WERI-Rb-1 (cell line): ENCODE results near the gene PRMT2.

Experiments used
- DNase-seq: peaks from one replicate; pipeline ENCODE4 v3.0.0-alpha.2; 2020
- H3K27ac ChIP-seq: fragments of 250-450 bp; sonication (Bioruptor Pico); 2 replicates; pipeline ENCODE4 v1.5.1; 2020; ENCODE audit warnings: mild to moderate bottlenecking, moderate library complexity
- H3K27me3 ChIP-seq: fragments of 250-450 bp; sonication (Bioruptor Pico); 2 replicates; pipeline ENCODE4 v1.5.1; 2021; ENCODE audit warnings: mild to moderate bottlenecking, low read depth, moderate library complexity; ENCODE audit not compliant: insufficient read depth, severe bottlenecking
- H3K36me3 ChIP-seq: fragments of 250-450 bp; sonication (Bioruptor Pico); 2 replicates; pipeline ENCODE4 v1.5.1; 2020; ENCODE audit warnings: mild to moderate bottlenecking, moderate library complexity
- H3K4me3 ChIP-seq: 2 replicates; pipeline ENCODE4 v1.5.1; 2011; ENCODE audit warnings: low read depth, mild to moderate bottlenecking, control low read depth, low read length
- H3K9me3 ChIP-seq: fragments of 250-450 bp; sonication (Bioruptor Pico); 2 replicates; pipeline ENCODE4 v1.5.1; 2021; ENCODE audit warnings: mild to moderate bottlenecking, moderate library complexity; ENCODE audit not compliant: severe bottlenecking
- CTCF ChIP-seq: IDR thresholded peaks from 2 replicates; pipeline ENCODE4 v1.5.1; 2011; ENCODE audit warnings: low read depth, mild to moderate bottlenecking, control low read depth, inconsistent platforms, low read length

Gene PRMT2

DNA sequence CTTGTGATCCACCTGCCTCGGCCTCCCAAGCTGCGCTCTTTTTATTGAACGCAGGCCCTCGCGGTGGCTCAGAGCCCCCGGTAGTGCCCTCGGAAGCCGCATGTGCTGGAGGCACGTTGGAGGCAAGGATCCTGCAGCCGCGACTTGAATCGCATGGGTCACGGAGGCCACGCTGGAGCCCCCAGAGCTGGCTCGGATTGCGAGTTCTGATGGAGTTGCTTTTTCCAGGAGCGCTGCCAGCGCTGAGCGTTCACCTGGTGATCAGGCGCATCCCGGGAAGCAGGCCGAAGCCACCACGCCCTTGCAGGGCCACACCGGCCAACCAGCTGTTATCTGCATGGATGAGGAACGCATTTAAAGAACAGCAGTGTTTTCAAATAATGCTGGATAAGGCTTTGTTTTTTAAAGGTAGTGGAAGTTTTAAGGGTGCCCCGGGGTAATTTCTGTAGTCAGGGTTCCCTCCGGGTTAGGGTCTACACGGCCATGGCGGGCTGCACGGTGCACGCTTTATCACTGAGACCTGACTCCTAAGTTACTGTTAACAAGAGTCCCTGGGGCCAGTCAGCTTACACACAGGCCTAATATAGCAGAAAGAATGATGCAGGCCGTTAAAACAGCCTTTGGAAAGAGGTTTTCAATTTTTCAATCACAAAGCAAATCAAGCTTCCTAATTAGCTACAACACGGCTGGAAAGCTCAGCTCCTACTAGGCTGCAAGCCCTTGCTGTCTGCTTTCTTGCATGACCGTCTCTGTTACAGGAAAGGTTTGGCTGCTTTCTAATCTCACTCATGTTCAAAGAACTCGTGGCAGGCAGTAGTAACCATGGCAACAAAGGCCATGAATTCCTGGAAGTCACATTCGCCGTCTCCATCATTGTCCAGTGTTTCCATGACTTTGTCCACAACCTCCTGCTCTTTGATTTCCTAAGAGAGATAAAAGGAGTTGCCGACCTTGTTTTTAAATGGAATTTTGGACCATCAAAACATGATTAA lies 36.6 kb upstream of the PRMT2 start:
- DNase-seq = no peak
- no peak for TF ChIP-seq CTCF
- Histone ChIP-seq H3K27ac (no peak overlapping the region), H3K36me3 (no peaks in the 10 kb centered on the region), H3K9me3 (peaks cover 21% of the 10 kb centered on the region), H3K4me3 (no peak overlapping the region), H3K27me3 (no peaks in the 10 kb centered on the region)

DNA sequence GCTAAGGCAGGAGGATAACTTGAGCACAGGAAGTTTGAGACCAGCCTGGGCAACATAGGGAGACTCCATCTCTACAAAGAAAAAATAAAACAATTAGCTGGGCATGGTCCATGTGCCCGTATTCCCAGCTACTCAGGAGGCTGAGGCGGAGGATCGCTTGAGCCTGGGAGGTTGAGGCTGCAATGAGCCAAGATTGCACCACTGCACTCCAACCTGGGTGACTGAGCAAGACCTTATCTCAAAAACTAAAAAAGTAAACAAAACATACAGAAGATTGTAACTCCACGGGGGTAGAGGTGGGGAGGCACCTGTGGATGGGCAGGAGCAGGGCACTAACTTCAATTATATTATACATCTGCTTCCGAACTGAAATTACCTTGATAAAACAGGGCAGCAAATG lies 35.2 kb upstream of the PRMT2 start:
- no peak for TF ChIP-seq CTCF
- no peaks in the 10 kb centered on the region for H3K36me3 ChIP-seq
- H3K27ac ChIP-seq = no peak overlapping the region
- H3K4me3 ChIP-seq = no peak overlapping the region
- no peaks in the 10 kb centered on the region for H3K27me3 ChIP-seq
- H3K9me3 ChIP-seq = peaks cover 6% of the 10 kb centered on the region
- no peak for DNase-seq

DNA sequence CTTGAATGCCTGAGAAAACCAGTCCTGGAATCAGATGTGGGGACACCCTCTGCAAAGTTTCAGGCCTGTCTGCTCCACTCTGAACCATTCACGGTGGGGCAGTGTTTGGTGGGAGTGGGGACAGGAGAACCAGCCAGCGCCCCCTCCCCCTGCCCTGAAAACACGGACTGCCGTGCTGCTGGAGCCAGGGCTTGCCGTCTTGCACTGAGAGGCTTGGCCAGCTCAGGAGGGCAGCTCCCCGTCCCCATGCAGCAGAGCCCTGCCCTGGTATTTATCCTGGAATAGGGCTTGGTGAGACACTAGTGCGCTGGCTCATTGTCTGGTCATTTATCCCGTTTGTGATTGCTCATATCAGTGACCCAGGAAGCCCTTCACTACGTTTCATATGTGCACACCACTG lies 34.5 kb upstream of the PRMT2 start:
- Histone ChIP-seq H3K27me3 (no peaks in the 10 kb centered on the region), H3K9me3 (peaks cover 3% of the 10 kb centered on the region), H3K36me3 (no peaks in the 10 kb centered on the region), H3K4me3 (no peak overlapping the region), H3K27ac (no peak overlapping the region)
- no peak for TF ChIP-seq CTCF
- DNase-seq = no peak

- no peak for DNase-seq
- Histone ChIP-seq H3K27me3 (no peaks in the 10 kb centered on the region), H3K27ac (no peak overlapping the region), H3K9me3 (no peaks in the 10 kb centered on the region), H3K36me3 (no peaks in the 10 kb centered on the region), H3K4me3 (no peak overlapping the region)
- TF ChIP-seq CTCF = no peak
These were observed 32.2 kb upstream of the PRMT2 start for GRCh38 chr21:46603228-46603627.

- no peak for TF ChIP-seq CTCF
- no peak for DNase-seq
These were observed 31.0 kb upstream of the PRMT2 start for GRCh38 chr21:46604329-46604974.

More at GRCh38 chr21:46604329-46604974, 31.0 kb upstream of the PRMT2 start:
- H3K27ac ChIP-seq = no peak overlapping the region
- no peaks in the 10 kb centered on the region for H3K27me3 ChIP-seq
- no peak overlapping the region for H3K4me3 ChIP-seq
- no peaks in the 10 kb centered on the region for H3K9me3 ChIP-seq
- H3K36me3 ChIP-seq = no peaks in the 10 kb centered on the region
